Esophagus muscularis mucosa (tissue), 4 donors: Measurements from ENCODE around the gene SOS1. TPM values are rescaled to one million over a fixed set of nuclear protein-coding genes. Genes with fewer than 3 reads are reported as not detected.
"Not testable (repeated sequence)": the region's sequence is repeated elsewhere in the genome, so short reads cannot be mapped to it uniquely, and the experiment has no call there.

Experiments used
- DNase-seq: peaks from one replicate; pipeline ENCODE4 v3.0.0-alpha.2; 2017; ENCODE audit errors: extremely low spot score
- H3K27ac ChIP-seq, 4 donors: fragments of 200-600 bp; sonication (generic); replicated peaks in 1 of 4; 1 replicate in 3 of 4; 2 replicates in 1 of 4; pipeline ENCODE4 v1.5.1; 2016 to 2019; ENCODE audit warnings: mild to moderate bottlenecking in 1 of 4
- H3K27me3 ChIP-seq, 4 donors: fragments of 200-600 bp; sonication (generic); one replicate each; pipeline versions ENCODE4 v1.5.1 to v1.6.0; 2016 to 2019
- H3K36me3 ChIP-seq, 4 donors: fragments of 200-600 bp; sonication (generic); one replicate each; pipeline ENCODE4 v1.5.1; 2016 to 2019
- H3K4me1 ChIP-seq, 4 donors: fragments of 200-600 bp; sonication (generic); one replicate each; pipeline ENCODE4 v1.5.1; 2016 to 2019
- H3K4me3 ChIP-seq, 4 donors: fragments of 200-600 bp; sonication (generic); 1 replicate in 2 of 4; 2 replicates in 2 of 4; pipeline ENCODE4 v1.5.1; 2016 to 2019; ENCODE audit warnings: mild to moderate bottlenecking in 4 of 4, moderate library complexity in 1 of 4
- H3K9me3 ChIP-seq, 4 donors: fragments of 200-600 bp; sonication (generic); 1 replicate in 3 of 4; 2 replicates in 1 of 4; pipeline ENCODE4 v1.5.1; 2016 to 2019
- EP300 ChIP-seq: sonication (generic); formaldehyde crosslinking; IDR thresholded peaks from one replicate; pipeline ENCODE4 v1.6.1; 2017; ENCODE audit warnings: antibody characterized with exemption
- POLR2A ChIP-seq: fragments of 450-650 bp; IDR thresholded peaks from one replicate; pipeline ENCODE4 v1.6.1; 2017; ENCODE audit warnings: antibody characterized with exemption, moderate library complexity, mild to moderate bottlenecking, low read depth
- POLR2AphosphoS5 ChIP-seq, 2 donors: sonication (generic); formaldehyde crosslinking; IDR thresholded peaks; one replicate each; pipeline ENCODE4 v1.6.1; 2017; ENCODE audit warnings: antibody characterized with exemption in 2 of 2
- WGBS: methylation state at CpG from one replicate; pipeline ENCODE4 v1.1.5; 2018; 5-methylcytosine and 5-hydroxymethylcytosine counted together
- intact Hi-C: fragments of 100-400 bp; cut with DNase I; formaldehyde crosslinking; loops from one replicate; pipeline ENCODE4 v1.15.1; 2023
- total RNA-seq, 4 donors: library from RNA; depleted of rRNA; stranded (reverse); fragments of >200 nt; gene quantifications; one replicate each; pipeline versions ENCODE4 v1.1.0 to v1.2.1, GENCODE V29; 2016
- TF ChIP-seq, protein P1 (sequence below), 3 experiments: fragments of 200-600 bp in 2 of 3; fragments of 450-650 bp in 1 of 3; sonication (generic) in 2 of 3; IDR thresholded peaks; one replicate each; pipeline ENCODE4 v1.5.1; 2017 to 2019; ENCODE audit warnings: antibody characterized with exemption in 3 of 3, mild to moderate bottlenecking in 2 of 3, moderate library complexity in 1 of 3

Gene SOS1
- total RNA-seq, 4 donors from 2014 or later = 33.3 to 48.6 (median 35.7) TPM

DNA sequence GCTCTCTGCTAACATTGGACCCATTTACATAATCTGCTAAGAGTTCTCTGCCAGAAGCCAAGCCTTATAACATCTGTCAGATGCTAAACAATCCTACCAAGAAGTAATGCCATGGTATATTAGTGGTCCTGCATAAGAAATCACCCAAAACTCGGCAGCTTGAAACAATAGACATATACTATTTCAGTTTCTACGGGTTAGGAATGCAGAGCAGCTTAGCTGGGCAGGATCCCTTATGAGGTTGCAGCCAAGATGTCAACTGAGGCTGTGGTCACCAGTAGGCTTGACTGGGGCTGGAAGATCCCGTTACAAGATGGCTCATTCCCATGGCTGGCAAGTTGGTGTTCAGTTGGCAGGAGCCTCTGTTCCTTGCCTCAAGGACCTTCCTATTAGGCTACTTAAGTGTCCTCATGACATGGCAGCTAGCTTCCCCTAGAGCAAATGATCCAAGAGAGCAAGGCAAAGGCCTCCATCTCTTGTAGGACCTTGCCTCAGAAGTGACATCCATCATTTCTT lies 25.1 kb upstream of the SOS1 start:
- H3K27me3 ChIP-seq = no peaks in the 10 kb centered on the region
- DNase-seq = no peak
- WGBS = 83% methylated on average over 2 of the region's 3 CpGs
- H3K9me3 ChIP-seq = no peaks in the 10 kb centered on the region
- H3K36me3 ChIP-seq = no peaks in the 10 kb centered on the region
- intact Hi-C loops = no loop called here
- no peak for TF ChIP-seq POLR2AphosphoS5 (IDR thresholded peaks at IDR 0.05)
- TF ChIP-seq, protein P1, sequence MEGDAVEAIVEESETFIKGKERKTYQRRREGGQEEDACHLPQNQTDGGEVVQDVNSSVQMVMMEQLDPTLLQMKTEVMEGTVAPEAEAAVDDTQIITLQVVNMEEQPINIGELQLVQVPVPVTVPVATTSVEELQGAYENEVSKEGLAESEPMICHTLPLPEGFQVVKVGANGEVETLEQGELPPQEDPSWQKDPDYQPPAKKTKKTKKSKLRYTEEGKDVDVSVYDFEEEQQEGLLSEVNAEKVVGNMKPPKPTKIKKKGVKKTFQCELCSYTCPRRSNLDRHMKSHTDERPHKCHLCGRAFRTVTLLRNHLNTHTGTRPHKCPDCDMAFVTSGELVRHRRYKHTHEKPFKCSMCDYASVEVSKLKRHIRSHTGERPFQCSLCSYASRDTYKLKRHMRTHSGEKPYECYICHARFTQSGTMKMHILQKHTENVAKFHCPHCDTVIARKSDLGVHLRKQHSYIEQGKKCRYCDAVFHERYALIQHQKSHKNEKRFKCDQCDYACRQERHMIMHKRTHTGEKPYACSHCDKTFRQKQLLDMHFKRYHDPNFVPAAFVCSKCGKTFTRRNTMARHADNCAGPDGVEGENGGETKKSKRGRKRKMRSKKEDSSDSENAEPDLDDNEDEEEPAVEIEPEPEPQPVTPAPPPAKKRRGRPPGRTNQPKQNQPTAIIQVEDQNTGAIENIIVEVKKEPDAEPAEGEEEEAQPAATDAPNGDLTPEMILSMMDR (IDR thresholded peaks at IDR 0.05) = no peak
- no peak for TF ChIP-seq EP300
- TF ChIP-seq POLR2A = no peak
- H3K27ac ChIP-seq = no peak overlapping the region
- no peak overlapping the region for H3K4me3 ChIP-seq
- peaks cover 11 to 17% (median 14%) of the 10 kb centered on the region in 4 donors for H3K4me1 ChIP-seq

DNA sequence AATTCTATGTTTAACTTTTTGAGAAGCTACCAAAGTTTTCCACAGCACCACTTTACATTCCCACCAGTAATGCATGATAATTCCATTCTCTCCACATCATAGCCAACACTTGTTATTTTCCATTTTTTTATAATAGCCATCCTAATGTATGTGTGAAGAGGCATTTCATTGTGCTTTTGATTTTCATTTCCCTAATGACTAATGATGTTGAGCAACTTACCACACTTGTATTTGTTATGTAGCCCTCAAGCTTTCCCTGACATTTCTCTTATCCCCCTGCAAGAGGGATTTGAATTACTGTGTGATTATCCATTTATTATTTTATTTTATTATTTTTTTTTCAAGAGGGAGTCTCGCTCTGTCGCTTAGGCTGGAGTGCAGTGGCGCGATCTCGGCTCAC lies 23.6 kb upstream of the SOS1 start:
- intact Hi-C loops = no loop called here
- no peak for DNase-seq
- TF ChIP-seq POLR2A (no peak), EP300 (no peak), POLR2AphosphoS5 (IDR thresholded peaks at IDR 0.05) (no peak)
- TF ChIP-seq, protein P1 (IDR thresholded peaks at IDR 0.05) = no peak
- Histone ChIP-seq H3K36me3 (no peaks in the 10 kb centered on the region), H3K27me3 (no peaks in the 10 kb centered on the region), H3K27ac (no peak overlapping the region), H3K4me1 (peaks cover 11 to 31% (median 18%) of the 10 kb centered on the region in 4 donors), H3K4me3 (no peak overlapping the region), H3K9me3 (no peaks in the 10 kb centered on the region)
- WGBS = 98% methylated on average over 5 of the region's 5 CpGs

DNA sequence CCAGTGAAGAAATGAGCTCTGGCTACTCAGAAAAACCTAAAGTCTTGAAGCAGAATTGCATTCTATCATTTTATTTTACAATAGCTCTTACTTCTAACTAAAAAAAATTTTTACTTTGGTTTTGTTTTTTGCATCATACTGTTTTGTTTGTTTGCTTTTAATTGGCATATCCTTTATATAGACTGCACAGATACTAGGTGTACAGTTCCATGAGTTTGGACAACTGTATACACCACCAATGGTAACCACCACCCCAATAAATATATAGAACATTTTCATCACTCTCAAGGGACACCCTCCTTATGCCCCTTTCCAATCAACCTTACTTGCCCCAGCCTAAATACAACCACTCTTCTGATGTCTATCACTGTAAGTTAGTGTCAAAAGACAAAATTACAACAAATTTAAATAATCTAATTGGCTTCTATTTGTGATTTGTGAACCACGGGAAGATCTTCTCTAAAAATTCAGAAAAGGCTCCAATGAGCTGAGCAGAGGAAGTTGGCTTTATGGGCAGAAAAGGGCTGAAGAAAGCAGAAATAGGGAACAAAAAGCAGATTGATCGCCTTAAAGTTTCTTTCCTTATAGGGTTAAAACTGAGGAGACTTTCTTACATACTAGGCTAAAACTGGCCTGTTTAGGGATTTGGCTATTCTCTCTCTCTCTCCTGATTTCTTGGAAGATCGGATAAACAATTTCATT lies 22.2 kb upstream of the SOS1 start:
- WGBS = 77% methylated on average over 3 of the region's 3 CpGs
- H3K27ac ChIP-seq = no peak overlapping the region
- DNase-seq = no peak
- no peaks in the 10 kb centered on the region for H3K27me3 ChIP-seq
- no peaks in the 10 kb centered on the region for H3K36me3 ChIP-seq
- H3K9me3 ChIP-seq = no peaks in the 10 kb centered on the region
- H3K4me1 ChIP-seq = peaks cover 11 to 43% (median 18%) of the 10 kb centered on the region in 4 donors
- no peak overlapping the region for H3K4me3 ChIP-seq
- no peak for TF ChIP-seq POLR2AphosphoS5 (IDR thresholded peaks at IDR 0.05)
- no peak for TF ChIP-seq POLR2A
- TF ChIP-seq, protein P1 (IDR thresholded peaks at IDR 0.05) = no peak
- TF ChIP-seq EP300 = no peak
- intact Hi-C loops = no loop called here

DNA sequence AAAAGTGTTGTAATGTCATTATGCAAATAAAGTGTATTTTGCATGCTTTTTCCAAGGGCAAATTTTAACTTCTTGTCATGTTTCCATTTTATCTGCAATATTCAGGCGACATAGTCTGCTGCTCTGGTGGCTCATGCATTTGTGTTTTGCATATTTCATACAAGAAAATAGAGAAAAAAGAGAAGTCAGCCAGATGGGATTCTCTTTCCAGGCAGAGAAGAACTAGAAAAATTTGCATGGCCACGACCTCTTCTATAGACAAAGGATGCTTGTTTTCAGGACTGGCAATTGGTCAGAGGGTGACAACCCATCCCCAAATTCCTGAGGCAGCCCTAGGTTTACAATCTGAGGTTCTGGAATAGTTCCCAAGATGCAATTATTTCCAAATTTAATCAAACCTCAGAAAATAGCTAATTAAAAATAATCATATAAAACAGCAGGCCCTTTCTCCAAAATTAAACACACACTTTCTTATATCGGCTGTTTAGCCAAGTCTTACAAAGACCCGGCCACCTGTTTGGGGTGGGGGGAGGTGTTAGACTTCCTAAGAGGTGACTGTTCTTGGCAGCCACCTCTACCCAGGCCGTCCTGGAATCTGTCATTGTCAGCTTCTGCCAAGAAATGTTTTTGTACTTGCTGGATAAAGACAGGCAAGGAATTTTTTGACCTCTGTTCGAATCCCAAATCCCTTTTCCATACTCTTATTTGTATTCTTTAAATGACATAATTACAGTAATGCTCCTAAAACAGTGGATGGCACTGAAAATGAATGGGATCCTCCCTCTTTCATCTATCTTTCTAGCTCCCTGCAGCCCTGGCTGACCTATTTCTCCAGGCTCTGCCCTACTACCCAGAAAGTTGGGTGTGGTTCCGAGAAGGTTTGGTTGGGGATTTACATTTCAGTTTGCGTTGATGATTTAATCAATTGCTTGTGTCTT lies 20.8 kb upstream of the SOS1 start:
- TF ChIP-seq POLR2A (no peak), POLR2AphosphoS5 (IDR thresholded peaks at IDR 0.05) (peak in 1 of 2 donors; percentile 33)
- intact Hi-C loops = no loop called here
- 38% methylated on average over 8 of the region's 8 CpGs for whole genome bisulfite sequencing
- no peak overlapping the region for H3K4me3 ChIP-seq
- no peaks in the 10 kb centered on the region for H3K9me3 ChIP-seq
- no peak for DNase-seq
- H3K27me3 ChIP-seq = no peaks in the 10 kb centered on the region
- H3K36me3 ChIP-seq = no peaks in the 10 kb centered on the region
- peaks cover 11 to 43% (median 18%) of the 10 kb centered on the region in 4 donors for H3K4me1 ChIP-seq
- H3K27ac ChIP-seq = peak overlapping the region; percentile 9 to 54 (median 27)

DNA sequence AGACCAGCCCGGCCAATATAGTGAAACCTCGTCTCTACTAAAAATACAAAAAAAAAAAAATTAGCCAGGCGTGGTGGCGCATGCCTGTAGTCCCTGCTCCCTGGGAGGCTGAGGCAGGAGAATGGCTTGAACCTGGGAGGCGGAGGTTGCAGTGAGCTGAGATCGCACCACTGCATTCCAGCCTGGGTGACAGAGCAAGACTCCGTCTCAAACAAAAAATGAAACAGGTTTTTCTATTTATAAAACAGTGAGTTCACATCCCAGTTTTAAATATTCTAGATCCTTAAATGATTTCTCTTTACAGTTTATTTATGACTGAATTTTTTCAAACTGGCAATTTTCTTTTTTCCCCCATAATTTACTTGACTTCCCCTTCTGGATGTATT lies 20.1 kb upstream of the SOS1 start:
- H3K27me3 ChIP-seq, intact Hi-C loops, H3K36me3 ChIP-seq, H3K9me3 ChIP-seq, DNase-seq, H3K4me3 ChIP-seq: not testable (repeated sequence)
- H3K27ac ChIP-seq = peak overlapping the region in 2 of 4 donors; percentile 20 to 54
- 79% methylated on average over 7 of the region's 7 CpGs for WGBS
- peaks cover 11 to 43% (median 18%) of the 10 kb centered on the region in 4 donors for H3K4me1 ChIP-seq
